Measurements from ENCODE around the gene WASHC4.

WASHC4 gene

DNA sequence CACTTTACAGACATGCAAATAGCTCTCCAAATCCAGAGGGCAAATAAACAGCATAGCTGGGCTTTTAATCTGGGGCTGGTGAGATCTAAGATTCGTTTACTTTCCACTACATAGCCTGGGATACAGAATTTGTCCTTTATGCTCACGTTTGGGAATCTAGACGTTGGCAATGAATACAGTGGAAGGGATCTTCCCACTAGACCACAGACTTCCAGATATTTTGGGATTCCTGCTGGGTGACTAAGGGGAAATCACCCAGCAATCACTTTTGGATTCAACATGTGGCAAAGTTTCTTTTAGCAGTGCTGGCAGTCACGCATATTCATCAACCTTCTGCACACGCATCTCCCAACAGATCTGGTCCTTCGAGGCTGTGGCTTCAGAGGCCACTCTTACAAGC lies 104.9 kb downstream of the WASHC4 start:
- Histone ChIP-seq H3K27ac (ENCODE audit: low read depth, low read length, severe bottlenecking) (no peak overlapping the region), H3K4me3 (ENCODE audit: extremely low read depth, insufficient read depth, low read length, poor library complexity, severe bottlenecking) (no peak overlapping the region), H3K36me3 (ENCODE audit: control insufficient read depth, insufficient read depth, low read length) (peaks cover 88% of the 10 kb centered on the region), H3K4me1 (ENCODE audit: control insufficient read depth, insufficient read depth, low read length, poor library complexity, severe bottlenecking) (peaks cover 25% of the 10 kb centered on the region), H3K9me3 (ENCODE audit: control insufficient read depth, low read length) (no peaks in the 10 kb centered on the region)
- WGBS, 2 experiments (ENCODE audit: insufficient coverage in 2 of 2): 93 to 94% methylated on average over 5 to 6 of the region's 6 CpGs

DNA sequence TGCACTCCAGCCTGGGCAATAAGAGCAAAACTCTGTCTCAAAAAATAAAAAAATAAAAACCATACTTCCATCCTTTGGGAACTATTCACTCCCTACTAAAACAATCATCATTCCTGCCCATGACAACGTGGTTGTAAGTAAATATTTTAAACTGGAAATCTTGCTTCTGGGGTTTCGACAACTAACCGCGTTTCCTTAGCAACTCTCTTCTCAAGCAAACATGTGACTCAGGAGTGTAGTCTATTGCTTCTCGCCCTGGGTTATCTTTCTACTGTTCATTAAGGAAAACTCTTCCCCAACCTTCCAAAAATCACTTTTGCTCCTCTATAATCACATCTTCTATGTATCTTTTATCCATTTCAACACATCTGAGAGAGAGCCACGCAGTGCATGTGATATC lies 106.6 kb downstream of the WASHC4 start:
- peaks cover 83% of the 10 kb centered on the region for H3K36me3 ChIP-seq (ENCODE audit: control insufficient read depth, insufficient read depth, low read length)
- WGBS, 2 experiments (ENCODE audit: insufficient coverage in 2 of 2): 94 to 100% methylated on average over 4 to 5 of the region's 6 CpGs
- peak overlapping the region; percentile 26 for H3K27ac ChIP-seq (ENCODE audit: low read depth, low read length, severe bottlenecking)
- no peaks in the 10 kb centered on the region for H3K9me3 ChIP-seq (ENCODE audit: control insufficient read depth, low read length)
- no peak overlapping the region for H3K4me3 ChIP-seq (ENCODE audit: extremely low read depth, insufficient read depth, low read length, poor library complexity, severe bottlenecking)
- H3K4me1 ChIP-seq (ENCODE audit: control insufficient read depth, insufficient read depth, low read length, poor library complexity, severe bottlenecking): peaks cover 25% of the 10 kb centered on the region

DNA sequence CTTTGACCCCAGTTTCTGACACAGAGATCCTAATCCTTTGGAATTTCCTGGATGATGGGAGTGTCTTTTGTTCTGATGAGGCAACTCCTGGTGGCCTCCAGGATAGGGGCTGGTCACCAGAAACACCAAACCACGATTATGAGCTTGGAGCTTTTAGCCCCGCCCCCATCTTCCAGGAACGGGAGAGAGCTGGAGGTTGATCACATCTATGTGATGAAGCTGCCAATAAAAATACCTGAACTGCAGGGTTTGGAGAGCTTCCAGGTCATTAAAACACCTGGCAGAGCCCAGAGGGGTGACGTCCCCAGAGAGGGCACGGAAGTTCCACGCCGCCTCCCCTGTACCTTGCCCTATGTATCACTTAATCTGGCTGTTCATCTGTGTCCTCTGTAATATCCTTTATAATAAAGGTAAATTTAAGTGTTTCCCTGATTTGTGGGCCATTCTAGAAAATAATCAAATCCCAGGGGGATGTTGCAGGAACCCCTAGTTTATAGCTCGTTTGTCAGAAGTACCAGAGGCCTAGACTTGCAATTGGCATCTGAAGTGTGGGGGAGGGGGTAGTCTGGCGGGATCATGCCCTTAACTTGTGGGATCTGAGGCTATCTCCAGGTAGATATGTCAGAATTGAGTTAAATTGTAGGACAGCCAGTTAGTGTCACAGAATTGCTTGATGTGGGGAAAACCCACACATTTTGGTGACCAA lies 107.3 kb downstream of the WASHC4 start:
- Histone ChIP-seq H3K9me3 (ENCODE audit: control insufficient read depth, low read length) (no peaks in the 10 kb centered on the region), H3K4me3 (ENCODE audit: extremely low read depth, insufficient read depth, low read length, poor library complexity, severe bottlenecking) (no peak overlapping the region), H3K27ac (ENCODE audit: low read depth, low read length, severe bottlenecking) (no peak overlapping the region), H3K4me1 (ENCODE audit: control insufficient read depth, insufficient read depth, low read length, poor library complexity, severe bottlenecking) (peaks cover 25% of the 10 kb centered on the region), H3K36me3 (ENCODE audit: control insufficient read depth, insufficient read depth, low read length) (peaks cover 80% of the 10 kb centered on the region)
- WGBS, 2 experiments (ENCODE audit: insufficient coverage in 2 of 2): 86 to 97% methylated on average over 3 to 4 of the region's 9 CpGs

DNA sequence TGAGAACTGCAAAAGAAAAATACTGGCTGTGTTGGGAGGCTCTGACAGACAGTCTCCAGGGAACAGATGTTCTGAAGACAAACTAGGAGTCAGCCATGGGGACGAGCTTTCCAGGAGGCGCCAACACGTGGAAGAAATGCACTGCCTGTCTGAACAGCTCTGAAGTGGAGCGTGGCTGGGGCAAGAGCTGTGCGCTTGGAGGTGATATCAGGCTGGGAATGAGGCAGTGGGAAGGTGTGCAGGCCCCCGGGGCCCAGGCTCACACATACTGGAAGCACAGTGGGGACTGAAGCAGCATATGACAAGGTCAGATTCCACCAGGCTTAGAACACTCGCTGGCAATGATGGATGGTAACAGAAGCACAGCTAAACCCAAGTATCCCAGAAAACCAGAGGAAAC lies 110.9 kb downstream of the WASHC4 start:
- Histone ChIP-seq H3K4me3 (ENCODE audit: extremely low read depth, insufficient read depth, low read length, poor library complexity, severe bottlenecking) (no peak overlapping the region), H3K9me3 (ENCODE audit: control insufficient read depth, low read length) (no peaks in the 10 kb centered on the region), H3K27ac (ENCODE audit: low read depth, low read length, severe bottlenecking) (no peak overlapping the region), H3K36me3 (ENCODE audit: control insufficient read depth, insufficient read depth, low read length) (peaks cover 88% of the 10 kb centered on the region), H3K4me1 (ENCODE audit: control insufficient read depth, insufficient read depth, low read length, poor library complexity, severe bottlenecking) (peaks cover 11% of the 10 kb centered on the region)
- 85 to 90% methylated on average over 7 of the region's 7 CpGs for WGBS, 2 experiments (ENCODE audit: insufficient coverage in 2 of 2)
